GM12878 (cell line): ENCODE data around the gene COA1. TPM values are rescaled to one million over a fixed set of nuclear protein-coding genes. Genes with fewer than 3 reads are reported as not detected.

Source experiments
- ATAC-seq: fragments of 200-7000 bp; cut with Tn5 transposase; 3 replicates; pipeline ENCODE4 v1.9.1; 2020; ENCODE audit warnings: mild to moderate bottlenecking, moderate library complexity
- BruUV-seq: library from RNA; stranded (reverse); fragments of 400-500 nt; replicated peaks from 2 replicates; lab custom pipeline; 2021; lab: Mats Ljungman, UMichigan
- CTCF ChIA-PET: fragments of 300-600 bp; sonication (Branson Sonifier 250); formaldehyde crosslinking; extraction: SDS; loops from one replicate; lab custom pipeline; 2021; ENCODE audit warnings: inconsistent platforms; lab: Yijun Ruan, JAX
- POLR2A ChIA-PET: fragments of 350-600 bp; formaldehyde crosslinking; extraction: SDS; loops from one replicate; lab custom pipeline; 2021; ENCODE audit warnings: inconsistent platforms; lab: Charles Lee
- RAD21 ChIA-PET: fragments of 300-600 bp; sonication (Branson Sonifier 250); formaldehyde crosslinking; loops from one replicate; lab custom pipeline; 2023; ENCODE audit warnings: antibody characterized with exemption; ENCODE audit not compliant: unreplicated experiment; lab: Charles Lee
- SMC1A ChIA-PET: fragments of 300-600 bp; sonication (Branson Sonifier 250); formaldehyde crosslinking; loops from one replicate; lab custom pipeline; 2023; ENCODE audit not compliant: unreplicated experiment, uncharacterized antibody; lab: Charles Lee
- DNase-seq: peaks from one replicate; pipeline ENCODE4 v3.0.0-alpha.2; 2011; ENCODE audit warnings: low read depth, low spot score
- FAIRE-seq: peaks from 3 replicates; lab custom pipeline; 2011; peaks lifted over from hg19 to GRCh38; lab: Jason Lieb, UNC
- H2AFZ ChIP-seq: 2 replicates; pipeline ENCODE4 v1.6.0; 2011; ENCODE audit warnings: low read depth, low read length, control low read depth; ENCODE audit not compliant: control insufficient read depth
- H3K27ac ChIP-seq: 2 replicates; pipeline ENCODE4 v1.5.1; 2011; ENCODE audit warnings: control low read depth; ENCODE audit not compliant: control insufficient read depth, insufficient read depth
- H3K27me3 ChIP-seq, 2 experiments: replicated peaks in 1 of 2; 2 replicates each; pipeline versions ENCODE4 v1.6.0 to v1.6.1; 2011; ENCODE audit warnings: low read length in 1 of 2; ENCODE audit not compliant: control insufficient read depth in 2 of 2, insufficient read depth in 2 of 2
- H3K36me3 ChIP-seq, 2 experiments: 2 replicates each; pipeline ENCODE4 v1.5.1; 2011; ENCODE audit warnings: low read length in 1 of 2; ENCODE audit not compliant: control insufficient read depth in 2 of 2, insufficient read depth in 2 of 2
- H3K4me1 ChIP-seq: 2 replicates; pipeline ENCODE4 v1.6.1; 2011; ENCODE audit warnings: mild to moderate bottlenecking, low read length, moderate library complexity, mixed read lengths; ENCODE audit not compliant: control insufficient read depth, insufficient read depth
- H3K4me2 ChIP-seq: 2 replicates; pipeline ENCODE4 v1.6.0; 2011; ENCODE audit warnings: control low read depth; ENCODE audit not compliant: control insufficient read depth, insufficient read depth
- H3K4me3 ChIP-seq: fragments of 200-600 bp; sonication (generic); 2 replicates; pipeline ENCODE4 v1.5.1; 2016
- H3K79me2 ChIP-seq: 2 replicates; pipeline ENCODE4 v1.6.0; 2011; ENCODE audit warnings: low read length; ENCODE audit not compliant: control insufficient read depth, insufficient read depth
- H3K9ac ChIP-seq: 2 replicates; pipeline ENCODE4 v1.8.0; 2011; ENCODE audit warnings: low read length, control low read depth, mixed read lengths; ENCODE audit not compliant: control insufficient read depth, insufficient read depth
- H3K9me3 ChIP-seq: replicated peaks from 3 replicates; pipeline ENCODE4 v1.5.1; 2011; ENCODE audit warnings: mild to moderate bottlenecking, low read length; ENCODE audit not compliant: control insufficient read depth, insufficient read depth
- H4K20me1 ChIP-seq: 2 replicates; pipeline ENCODE4 v1.6.0; 2011; ENCODE audit not compliant: control insufficient read depth, insufficient read depth
- ATF2 ChIP-seq: IDR thresholded peaks from 2 replicates; pipeline ENCODE4 v1.6.1; 2012; ENCODE audit warnings: low read length, inconsistent platforms
- BCLAF1 ChIP-seq: fragments of 450-650 bp; IDR thresholded peaks from 2 replicates; pipeline ENCODE4 v1.6.1; 2017; ENCODE audit warnings: antibody characterized with exemption, mild to moderate bottlenecking, moderate library complexity
- BRCA1 ChIP-seq: IDR thresholded peaks from 2 replicates; pipeline ENCODE4 v1.6.1; 2011; ENCODE audit warnings: low read depth, low read length, improper control_type of control experiment
- CHD1 ChIP-seq: IDR thresholded peaks from 2 replicates; pipeline ENCODE4 v1.6.1; 2012; ENCODE audit warnings: low read depth, low read length, improper control_type of control experiment
- CREM ChIP-seq: IDR thresholded peaks from 2 replicates; pipeline ENCODE4 v1.6.1; 2014; ENCODE audit warnings: antibody characterized with exemption, low read depth
- EP300 ChIP-seq, 2 experiments: fragments of 150-350 bp in 1 of 2; IDR thresholded peaks; 2 replicates each; pipeline ENCODE4 v1.6.1; 2011 to 2012; ENCODE audit warnings: low read depth in 2 of 2, low read length in 2 of 2, borderline replicate concordance in 1 of 2, improper control_type of control experiment in 1 of 2, inconsistent platforms in 1 of 2; ENCODE audit not compliant: control insufficient read depth in 1 of 2
- ETV6 ChIP-seq, 2 experiments: fragments of 450-650 bp in 1 of 2; IDR thresholded peaks in 1 of 2; conservative IDR thresholded peaks in 1 of 2; 2 replicates each; pipeline ENCODE4 v1.6.1; 2014; ENCODE audit warnings: antibody characterized with exemption in 1 of 2, borderline replicate concordance in 1 of 2, low read depth in 1 of 2, mild to moderate bottlenecking in 1 of 2, moderate library complexity in 1 of 2
- EZH2 ChIP-seq: IDR thresholded peaks from 2 replicates; pipeline ENCODE4 v1.6.1; 2012; ENCODE audit warnings: low read depth, mild to moderate bottlenecking, control low read depth, inconsistent platforms, low read length, borderline replicate concordance; ENCODE audit not compliant: control insufficient read depth
- HDAC2 ChIP-seq: fragments of 200-600 bp; sonication (generic); IDR thresholded peaks from 2 replicates; pipeline ENCODE4 v1.6.1; 2017
- HDAC6 ChIP-seq: fragments of 200-600 bp; sonication (generic); IDR thresholded peaks from one replicate; pipeline ENCODE4 v1.8.0; 2017; ENCODE audit warnings: antibody characterized with exemption; ENCODE audit not compliant: unreplicated experiment
- KLF5 ChIP-seq: fragments of 450-650 bp; IDR thresholded peaks from 2 replicates; pipeline ENCODE4 v1.6.1; 2014; ENCODE audit warnings: mild to moderate bottlenecking; ENCODE audit not compliant: partially characterized antibody
- NFYB ChIP-seq: IDR thresholded peaks from 2 replicates; pipeline ENCODE4 v1.6.1; 2011; ENCODE audit warnings: low read depth, mild to moderate bottlenecking, low read length, improper control_type of control experiment, moderate library complexity; ENCODE audit not compliant: insufficient read depth
- NRF1 ChIP-seq: conservative IDR thresholded peaks from 2 replicates; pipeline ENCODE4 v1.6.1; 2011; ENCODE audit warnings: mild to moderate bottlenecking, low read depth, low read length, improper control_type of control experiment
- RELA ChIP-seq: fragments of 450-650 bp; IDR thresholded peaks from 2 replicates; pipeline ENCODE4 v1.8.0; 2014; ENCODE audit warnings: borderline replicate concordance; ENCODE audit not compliant: partially characterized antibody
- SMAD1 ChIP-seq: fragments of 450-650 bp; IDR thresholded peaks from 2 replicates; pipeline ENCODE4 v1.6.1; 2018; ENCODE audit warnings: mild to moderate bottlenecking, low read depth; ENCODE audit not compliant: partially characterized antibody
- SP1 ChIP-seq: IDR thresholded peaks from one replicate; pipeline ENCODE4 v1.6.1; 2011; ENCODE audit warnings: low read depth, low read length
- SRF ChIP-seq, 2 experiments: IDR thresholded peaks; 2 replicates each; pipeline ENCODE4 v1.6.1; 2011; ENCODE audit warnings: low read depth in 2 of 2, low read length in 2 of 2, mild to moderate bottlenecking in 1 of 2, moderate library complexity in 1 of 2
- STAT1 ChIP-seq: fragments of 450-650 bp; conservative IDR thresholded peaks from 2 replicates; pipeline ENCODE4 v1.6.1; 2014; ENCODE audit warnings: antibody characterized with exemption, mild to moderate bottlenecking
- WGBS: methylation state at CpG from one replicate; pipeline ENCODE4 v1.1.6; 2016; ENCODE audit warnings: low lambda C conversion rate; ENCODE audit not compliant: insufficient replicate concordance, insufficient coverage; ENCODE audit errors: missing lambda C conversion rate; 5-methylcytosine and 5-hydroxymethylcytosine counted together
- in situ Hi-C: fragments of 300-500 bp; cut with MboI; formaldehyde crosslinking; loops from 9 replicates; pipeline ENCODE4 v1.14.3; 2018; ENCODE audit warnings: mixed read lengths
- intact Hi-C: fragments of 100-400 bp; cut with micrococcal nuclease; formaldehyde crosslinking; loops from one replicate; pipeline ENCODE4 v1.14.2; 2022; ENCODE audit not compliant: unreplicated experiment
- polyA plus RNA-seq, 11 experiments: library from polyadenylated mRNA; depleted of rRNA in 4 of 11; unstranded in 6 of 11; stranded (reverse) in 5 of 11; fragments of >200 nt; fragmentation: Nextera tagmentation in 4 of 11; fragmentation: Illumina TruSeq in 1 of 11; extraction: Ambion mirVana in 4 of 11; extraction: Trizol in 1 of 11; gene quantifications; 1 replicate in 1 of 11; 2 replicates in 10 of 11; pipeline versions ENCODE4 v1.2.1 to v1.2.3, GENCODE V29; 2011 to 2016; ENCODE audit warnings: inconsistent platforms in 2 of 11, missing spikeins in 2 of 11, low read depth in 1 of 11
- total RNA-seq, 4 experiments: library from RNA; depleted of rRNA in 3 of 4; stranded (reverse); fragments of >200 nt in 3 of 4; fragmentation: Illumina TruSeq in 1 of 4; extraction: Trizol in 1 of 4; gene quantifications; 2 replicates each; pipeline versions ENCODE4 v1.2.1 to v1.2.3, GENCODE V29; 2013 to 2021

The COA1 gene
- total and polyA plus RNA-seq, 10 of the 15 experiments (the other 5 are each of a cell fraction or from before 2014, with no cell fraction given): 83.1 to 258 (median 111) TPM

GRCh38 chr7:43649755-43650274 is 79.5 kb downstream of the COA1 start:
- BruUV-seq: no TSS peak
- ATAC-seq (peak; percentile 68), DNase-seq (peak; percentile 97), FAIRE-seq (peak; percentile 90)
- H3K4me3 ChIP-seq: peak overlapping the region; percentile 37; the same call in 1 of the 2 replicates
- 0% methylated on average over 4 of the region's 4 CpGs for WGBS
- intact Hi-C loops (loop anchor here (2.0 kb wide), 2 partner anchors 29 to 185 kb away; no protein-coding TSS in a partner anchor), in situ Hi-C loops (no loop called here)
- H3K27ac ChIP-seq: peak overlapping the region; percentile 99
- peaks cover 3% of the 10 kb centered on the region; the same call in 2 of the 3 replicates for H3K9me3 ChIP-seq
- SMC1A ChIA-PET: interaction anchor here (0.6 to 13.8 kb wide), 25 partner anchors 11 to 1768 kb away, joined by 3 to 177 read pairs (median 4); partner anchors contain the start of genes BLVRA, COA1 and STK17A
- H4K20me1 ChIP-seq: no peaks in the 10 kb centered on the region
- H3K4me1 ChIP-seq: peaks cover 79% of the 10 kb centered on the region
- H3K9ac ChIP-seq: peak overlapping the region; percentile 81
- RAD21 ChIA-PET: interaction anchor here (0.8 to 10.8 kb wide), 16 partner anchors 15 to 188 kb away, joined by 3 to 280 read pairs (median 6); partner anchors contain the start of genes COA1 and STK17A
- CTCF ChIA-PET: interaction anchor here (0.6 to 10.7 kb wide), 8 partner anchors 11 to 161 kb away, joined by 3 to 183 read pairs (median 3); partner anchors contain the start of gene STK17A
- H3K36me3 ChIP-seq: peaks cover 8 to 13% of the 10 kb centered on the region in 2 experiments; a peak in 3 of 4 replicates
- H2AFZ ChIP-seq: no peak overlapping the region
- peak overlapping the region; percentile 98 for H3K4me2 ChIP-seq
- no peaks in the 10 kb centered on the region for H3K27me3 ChIP-seq
- H3K79me2 ChIP-seq: peaks cover 65% of the 10 kb centered on the region
- POLR2A ChIA-PET: interaction anchor here (0.6 to 10.0 kb wide), 13 partner anchors 10 to 187 kb away, joined by 3 to 138 read pairs (median 5); partner anchors contain the start of gene STK17A
- TF ChIP-seq ATF2 (peak; percentile 95), CREM (peak; percentile 96), NRF1 (no peak), BRCA1 (no peak), HDAC6 (no peak), CHD1 (no peak), ETV6 (conservative IDR thresholded peaks at IDR 0.05 in 1 of 2, IDR thresholded peaks at IDR 0.05 in 1 of 2; ENCODE audit: borderline replicate concordance in 1 of 2, low read depth in 1 of 2) (peak; percentile 97 to 100; a peak in 3 of 4 replicates), KLF5 (no peak), BCLAF1 (no peak), EZH2 (no peak), SMAD1 (no peak), HDAC2 (0 out of 2 replicates have a peak, but pooled peaks have one; percentile 76), RELA (peak; percentile 29), SRF (IDR thresholded peaks at IDR 0.05; ENCODE audit: low read depth in 2 of 2, low read length in 2 of 2) (peak; percentile 85 to 96), NFYB (no peak), STAT1 (no peak), SP1 (peak; percentile 85), EP300 (IDR thresholded peaks at IDR 0.05; ENCODE audit: borderline replicate concordance in 1 of 2, control insufficient read depth in 1 of 2, low read depth in 2 of 2, low read length in 2 of 2) (peak; percentile 98 to 99)
